CD4-positive, alpha-beta T cell (primary cell): ENCODE results near the gene GRIK1. TPM values are rescaled to one million over a fixed set of nuclear protein-coding genes. Genes with fewer than 3 reads are reported as not detected.

ENCODE experiments used
- ATAC-seq: fragments of 200-7000 bp; cut with Tn5 transposase; one replicate; pipeline ENCODE4 v1.10.0; 2022; ENCODE audit warnings: mild to moderate bottlenecking; ENCODE audit not compliant: poor library complexity
- CTCF ChIA-PET: fragments of 350-600 bp; sonication (Branson Sonifier 250); formaldehyde crosslinking; loops from one replicate; lab custom pipeline; 2021; ENCODE audit warnings: antibody characterized with exemption, inconsistent platforms; lab: Charles Lee
- POLR2A ChIA-PET: fragments of 350-600 bp; sonication (Branson Sonifier 250); formaldehyde crosslinking; loops from one replicate; lab custom pipeline; 2021; ENCODE audit warnings: antibody characterized with exemption, inconsistent platforms; lab: Charles Lee
- DNase-seq, 14 experiments: peaks; one replicate each; pipeline ENCODE4 v3.0.0-alpha.2; 2013 to 2020; ENCODE audit warnings: mixed read lengths in 2 of 14
- H3K27ac ChIP-seq, 2 donors: one replicate each; pipeline versions ENCODE4 v1.5.1 to v1.7.0; 2013; ENCODE audit warnings: low read length in 2 of 2, low read depth in 1 of 2, mild to moderate bottlenecking in 1 of 2
- H3K27me3 ChIP-seq, 2 experiments: 1 replicate in 1 of 2; 2 replicates in 1 of 2; pipeline versions ENCODE4 v1.6.1 to v1.7.0; 2013; ENCODE audit warnings: low read length in 2 of 2, control low read depth in 1 of 2, mild to moderate bottlenecking in 1 of 2, moderate library complexity in 1 of 2; ENCODE audit not compliant: insufficient read depth in 2 of 2, control insufficient read depth in 1 of 2
- H3K36me3 ChIP-seq: one replicate; pipeline ENCODE4 v1.6.1; 2013; ENCODE audit warnings: low read length, control low read depth; ENCODE audit not compliant: insufficient read depth
- H3K4me1 ChIP-seq: one replicate; pipeline ENCODE4 v1.6.1; 2013; ENCODE audit warnings: low read length, control low read depth; ENCODE audit not compliant: insufficient read depth
- H3K4me3 ChIP-seq: one replicate; pipeline ENCODE4 v1.5.1; 2013; ENCODE audit warnings: mild to moderate bottlenecking, low read length, moderate library complexity
- H3K9me3 ChIP-seq, 2 experiments: 1 replicate in 1 of 2; 2 replicates in 1 of 2; pipeline versions ENCODE4 v1.6.1 to v1.7.0; 2013; ENCODE audit warnings: low read length in 2 of 2, mild to moderate bottlenecking in 2 of 2, control low read depth in 1 of 2, moderate library complexity in 1 of 2; ENCODE audit not compliant: control insufficient read depth in 1 of 2, insufficient read depth in 1 of 2
- H3K27ac Mint-ChIP-seq: one replicate; pipeline ENCODE4 v1.8.0; 2020; ENCODE audit warnings: mixed read lengths
- H3K27me3 Mint-ChIP-seq: one replicate; pipeline ENCODE4 v1.8.0; 2021; ENCODE audit warnings: mixed read lengths
- H3K36me3 Mint-ChIP-seq: one replicate; pipeline ENCODE4 v1.8.0; 2021; ENCODE audit warnings: low read depth, mixed read lengths
- H3K4me1 Mint-ChIP-seq: one replicate; pipeline ENCODE4 v1.8.0; 2021; ENCODE audit warnings: low read depth, mixed read lengths
- H3K4me3 Mint-ChIP-seq: one replicate; pipeline ENCODE4 v1.8.0; 2020; ENCODE audit warnings: mild to moderate bottlenecking, mixed read lengths
- H3K9me3 Mint-ChIP-seq: one replicate; pipeline ENCODE4 v1.8.0; 2020; ENCODE audit warnings: mixed read lengths
- CTCF ChIP-seq: fragments of 200-600 bp; IDR thresholded peaks from one replicate; pipeline ENCODE4 v1.8.0; 2022; ENCODE audit warnings: antibody characterized with exemption, mild to moderate bottlenecking
- intact Hi-C, 2 experiments: fragments of 100-400 bp; cut with DNase I in 1 of 2; cut with micrococcal nuclease in 1 of 2; formaldehyde crosslinking; loops; one replicate each; pipeline versions ENCODE4 v1.15.1 to v1.9.0; 2023 to 2025; cut with DNase I, micrococcal nuclease
- total RNA-seq, 174 experiments: library from RNA in 2 of 174; stranded (reverse) in 2 of 174; gene quantifications; one replicate each; pipeline ENCODE4 v1.2.3 and lab custom pipeline; 2021 to 2026

The GRIK1 gene
- total RNA-seq, 2 experiments from 2014 or later = not detected

- CTCF ChIA-PET = no interaction called here
- no peaks in the 10 kb centered on the region for H3K27me3 ChIP-seq
- intact Hi-C loops = no loop called here
- Mint-ChIP-seq H3K27ac (no peak overlapping the region), H3K27me3 (no peaks in the 10 kb centered on the region), H3K4me1 (no peaks in the 10 kb centered on the region), H3K4me3 (no peak overlapping the region), H3K36me3 (no peaks in the 10 kb centered on the region), H3K9me3 (no peaks in the 10 kb centered on the region)
- no peak overlapping the region for H3K4me3 ChIP-seq
- H3K27ac ChIP-seq = no peak overlapping the region
- no peaks in the 10 kb centered on the region for H3K9me3 ChIP-seq
- POLR2A ChIA-PET = no interaction called here
- no peaks in the 10 kb centered on the region for H3K36me3 ChIP-seq
- peak in 2 of 14 experiments; percentile 17 to 26 for DNase-seq
- H3K4me1 ChIP-seq = no peaks in the 10 kb centered on the region
- no peak for ATAC-seq
- TF ChIP-seq CTCF = no peak
Measured at GRCh38 chr21:29638138-29638537, 301.7 kb downstream of the GRIK1 start.

- Histone ChIP-seq H3K9me3 (no peaks in the 10 kb centered on the region), H3K27ac (no peak overlapping the region), H3K4me1 (no peaks in the 10 kb centered on the region), H3K27me3 (no peaks in the 10 kb centered on the region), H3K4me3 (no peak overlapping the region), H3K36me3 (no peaks in the 10 kb centered on the region)
- ATAC-seq (no peak), DNase-seq (no peak)
- Mint-ChIP-seq H3K27ac (no peak overlapping the region), H3K4me3 (no peak overlapping the region), H3K36me3 (no peaks in the 10 kb centered on the region), H3K4me1 (no peaks in the 10 kb centered on the region), H3K27me3 (no peaks in the 10 kb centered on the region), H3K9me3 (no peaks in the 10 kb centered on the region)
- CTCF ChIA-PET = no interaction called here
- POLR2A ChIA-PET = no interaction called here
- intact Hi-C loops = no loop called here
- no peak for TF ChIP-seq CTCF
Measured at GRCh38 chr21:29637553-29637952, 302.2 kb downstream of the GRIK1 start.

- no peaks in the 10 kb centered on the region for H3K27me3 Mint-ChIP-seq
- Histone ChIP-seq H3K4me1 (no peaks in the 10 kb centered on the region), H3K9me3 (no peaks in the 10 kb centered on the region), H3K27me3 (no peaks in the 10 kb centered on the region), H3K4me3 (no peak overlapping the region), H3K36me3 (no peaks in the 10 kb centered on the region), H3K27ac (no peak overlapping the region)
- no peak overlapping the region for H3K4me3 Mint-ChIP-seq
- intact Hi-C loops = no loop called here
- H3K4me1 Mint-ChIP-seq = no peaks in the 10 kb centered on the region
- TF ChIP-seq CTCF = no peak
- ATAC-seq = no peak
- POLR2A ChIA-PET = no interaction called here
- CTCF ChIA-PET = no interaction called here
- H3K9me3 Mint-ChIP-seq = no peaks in the 10 kb centered on the region
- H3K27ac Mint-ChIP-seq = no peak overlapping the region
- DNase-seq = no peak
- no peaks in the 10 kb centered on the region for H3K36me3 Mint-ChIP-seq
Measured at GRCh38 chr21:29637134-29637533, 302.7 kb downstream of the GRIK1 start.
